Measurements from ENCODE around the gene MAPK10.

DNA sequence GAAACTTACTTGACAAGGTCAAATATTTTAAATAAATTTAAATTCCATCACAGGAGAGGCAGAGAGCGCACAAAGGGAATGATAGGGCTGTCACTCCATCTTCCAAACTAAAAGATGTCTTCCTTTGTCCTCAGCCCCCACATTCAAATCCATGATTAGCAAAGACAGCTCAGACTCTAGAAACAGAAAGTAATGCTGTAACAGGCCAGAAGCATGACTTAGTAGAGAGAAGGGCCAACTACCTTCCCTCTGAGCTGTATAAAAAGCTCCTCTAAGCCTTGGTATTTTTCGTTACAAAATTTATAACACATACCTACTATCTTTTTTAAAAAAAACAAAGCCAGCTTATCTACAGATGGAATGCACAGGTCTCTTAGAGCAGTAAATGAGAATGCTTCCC lies 207.4 kb downstream of the MAPK10 start:
- TF ChIP-seq, protein P1, sequence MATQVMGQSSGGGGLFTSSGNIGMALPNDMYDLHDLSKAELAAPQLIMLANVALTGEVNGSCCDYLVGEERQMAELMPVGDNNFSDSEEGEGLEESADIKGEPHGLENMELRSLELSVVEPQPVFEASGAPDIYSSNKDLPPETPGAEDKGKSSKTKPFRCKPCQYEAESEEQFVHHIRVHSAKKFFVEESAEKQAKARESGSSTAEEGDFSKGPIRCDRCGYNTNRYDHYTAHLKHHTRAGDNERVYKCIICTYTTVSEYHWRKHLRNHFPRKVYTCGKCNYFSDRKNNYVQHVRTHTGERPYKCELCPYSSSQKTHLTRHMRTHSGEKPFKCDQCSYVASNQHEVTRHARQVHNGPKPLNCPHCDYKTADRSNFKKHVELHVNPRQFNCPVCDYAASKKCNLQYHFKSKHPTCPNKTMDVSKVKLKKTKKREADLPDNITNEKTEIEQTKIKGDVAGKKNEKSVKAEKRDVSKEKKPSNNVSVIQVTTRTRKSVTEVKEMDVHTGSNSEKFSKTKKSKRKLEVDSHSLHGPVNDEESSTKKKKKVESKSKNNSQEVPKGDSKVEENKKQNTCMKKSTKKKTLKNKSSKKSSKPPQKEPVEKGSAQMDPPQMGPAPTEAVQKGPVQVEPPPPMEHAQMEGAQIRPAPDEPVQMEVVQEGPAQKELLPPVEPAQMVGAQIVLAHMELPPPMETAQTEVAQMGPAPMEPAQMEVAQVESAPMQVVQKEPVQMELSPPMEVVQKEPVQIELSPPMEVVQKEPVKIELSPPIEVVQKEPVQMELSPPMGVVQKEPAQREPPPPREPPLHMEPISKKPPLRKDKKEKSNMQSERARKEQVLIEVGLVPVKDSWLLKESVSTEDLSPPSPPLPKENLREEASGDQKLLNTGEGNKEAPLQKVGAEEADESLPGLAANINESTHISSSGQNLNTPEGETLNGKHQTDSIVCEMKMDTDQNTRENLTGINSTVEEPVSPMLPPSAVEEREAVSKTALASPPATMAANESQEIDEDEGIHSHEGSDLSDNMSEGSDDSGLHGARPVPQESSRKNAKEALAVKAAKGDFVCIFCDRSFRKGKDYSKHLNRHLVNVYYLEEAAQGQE (IDR thresholded peaks at IDR 0.05; ENCODE audit: low read depth): no peak
- TF ChIP-seq ZBTB7A (IDR thresholded peaks at IDR 0.05; ENCODE audit: low read depth): no peak
- no peak for TF ChIP-seq CEBPB (IDR thresholded peaks at IDR 0.05)
- TF ChIP-seq, protein P2, sequence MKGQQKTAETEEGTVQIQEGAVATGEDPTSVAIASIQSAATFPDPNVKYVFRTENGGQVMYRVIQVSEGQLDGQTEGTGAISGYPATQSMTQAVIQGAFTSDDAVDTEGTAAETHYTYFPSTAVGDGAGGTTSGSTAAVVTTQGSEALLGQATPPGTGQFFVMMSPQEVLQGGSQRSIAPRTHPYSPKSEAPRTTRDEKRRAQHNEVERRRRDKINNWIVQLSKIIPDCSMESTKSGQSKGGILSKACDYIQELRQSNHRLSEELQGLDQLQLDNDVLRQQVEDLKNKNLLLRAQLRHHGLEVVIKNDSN (IDR thresholded peaks at IDR 0.05): no peak
- TF ChIP-seq RAD21 (IDR thresholded peaks at IDR 0.05; ENCODE audit: low read depth): no peak
- TF ChIP-seq TAF1 (IDR thresholded peaks at IDR 0.05; ENCODE audit: low read depth): no peak
- no peak for TF ChIP-seq TEAD4 (IDR thresholded peaks at IDR 0.05)
- no peak for TF ChIP-seq YY1 (IDR thresholded peaks at IDR 0.05; ENCODE audit: low read depth)
- TF ChIP-seq, protein P3, sequence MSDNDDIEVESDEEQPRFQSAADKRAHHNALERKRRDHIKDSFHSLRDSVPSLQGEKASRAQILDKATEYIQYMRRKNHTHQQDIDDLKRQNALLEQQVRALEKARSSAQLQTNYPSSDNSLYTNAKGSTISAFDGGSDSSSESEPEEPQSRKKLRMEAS (IDR thresholded peaks at IDR 0.05): no peak
- TF ChIP-seq EP300 (IDR thresholded peaks at IDR 0.05; ENCODE audit: borderline replicate concordance): no peak
- TF ChIP-seq EGR1 (IDR thresholded peaks at IDR 0.05): no peak
- TF ChIP-seq TCF12 (IDR thresholded peaks at IDR 0.05; ENCODE audit: low read depth): no peak
- no peak for TF ChIP-seq FOXM1 (IDR thresholded peaks at IDR 0.05; ENCODE audit: borderline replicate concordance, low read depth)
- TF ChIP-seq CREB1 (IDR thresholded peaks at IDR 0.05; ENCODE audit: low read depth): no peak

Measured in Ishikawa (cell line).